ENCODE results near the gene PDE6C. TPM values are rescaled to one million over a fixed set of nuclear protein-coding genes. Genes with fewer than 3 reads are reported as not detected.

Gene PDE6C
- total and polyA plus RNA-seq, 2 of the 8 experiments (the other 6 are each of a cell fraction or from before 2014, with no cell fraction given): not detected

DNA sequence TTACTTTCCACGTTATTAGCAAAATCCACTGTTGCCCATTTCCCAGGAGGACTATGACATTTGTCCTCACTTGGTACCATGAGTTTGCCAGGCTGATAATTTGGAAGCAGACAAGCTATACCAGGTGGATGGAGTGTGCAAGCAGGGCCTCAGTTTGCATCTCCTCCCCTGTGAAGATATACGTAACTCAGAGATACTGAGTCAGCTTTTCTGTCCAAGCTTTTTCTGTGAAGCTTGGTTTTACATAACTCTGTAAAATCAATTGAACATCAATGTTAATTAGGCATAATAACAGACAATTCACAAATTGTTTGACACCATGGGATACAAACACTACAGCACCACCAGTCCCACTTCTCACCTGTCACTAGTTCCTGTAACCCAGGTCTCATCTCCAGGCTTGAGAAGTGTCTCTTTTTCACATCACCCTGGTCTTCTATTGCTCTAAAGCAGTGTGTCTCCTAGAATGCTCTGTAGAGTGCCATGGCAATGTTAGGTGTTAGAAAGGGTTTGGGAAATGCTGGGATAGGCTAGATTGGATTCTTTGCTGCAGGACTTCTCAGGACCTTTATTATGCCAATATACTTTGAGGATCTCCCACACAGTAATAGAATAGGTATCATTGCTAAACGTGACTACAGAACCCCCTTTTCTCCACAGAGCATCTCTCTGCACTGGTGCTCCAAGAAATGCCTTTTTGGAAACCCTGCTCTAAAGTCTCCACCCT, 32.2 kb upstream of the PDE6C start:
- Histone ChIP-seq H2BK20ac (ENCODE audit: low read length) (no peak overlapping the region), H3K27me3 (replicated peaks in 1 of 4; ENCODE audit: control insufficient read depth in 3 of 4, extremely low read depth in 1 of 4, insufficient read depth in 3 of 4, low read length in 3 of 4) (no peaks in the 10 kb centered on the region), H3K56ac (replicated peaks; ENCODE audit: insufficient read length, low read depth, low read length) (no peak overlapping the region), H3K4me1 (replicated peaks in 1 of 4; ENCODE audit: control insufficient read depth in 3 of 4, insufficient read depth in 4 of 4, low read length in 3 of 4) (no peaks in the 10 kb centered on the region), H3K79me2 (ENCODE audit: control insufficient read depth in 1 of 2, insufficient read depth in 2 of 2, low read length in 2 of 2) (no peaks in the 10 kb centered on the region), H2BK15ac (ENCODE audit: low read length) (no peak overlapping the region), H3K36me3 (ENCODE audit: control insufficient read depth in 2 of 4, insufficient read depth in 4 of 4, low read length in 3 of 4) (no peaks in the 10 kb centered on the region), H4K5ac (ENCODE audit: insufficient read length, low read depth, low read length) (no peak overlapping the region), H3K9me3 (ENCODE audit: insufficient read depth in 2 of 2, low read depth in 1 of 2, low read length in 1 of 2) (no peaks in the 10 kb centered on the region), H3K4me3 (ENCODE audit: extremely low read depth in 1 of 4, insufficient read depth in 2 of 4, low read depth in 3 of 4, low read length in 4 of 4) (no peak overlapping the region), H3K23me2 (ENCODE audit: low read depth, low read length) (no peaks in the 10 kb centered on the region), H2AFZ (ENCODE audit: low read length) (no peak overlapping the region), H4K20me1 (replicated peaks in 1 of 2; ENCODE audit: control insufficient read depth in 1 of 2, insufficient read depth in 2 of 2, low read length in 2 of 2) (no peaks in the 10 kb centered on the region), H3K4me2 (ENCODE audit: insufficient read depth in 1 of 2, low read depth in 2 of 2, low read length in 2 of 2) (no peak overlapping the region), H3K9ac (replicated peaks in 1 of 4; ENCODE audit: extremely low read depth in 1 of 4, low read depth in 3 of 4, low read length in 3 of 4) (no peak overlapping the region), H4K8ac (ENCODE audit: extremely low read depth, insufficient read depth, low read length) (no peak overlapping the region), H3K27ac (ENCODE audit: low read depth, low read length) (no peak overlapping the region), H2BK12ac (ENCODE audit: low read depth, low read length) (no peak overlapping the region), H2AK5ac (ENCODE audit: low read depth, low read length) (no peak overlapping the region), H2BK120ac (replicated peaks; ENCODE audit: low read depth, low read length) (no peak overlapping the region), H3K14ac (ENCODE audit: insufficient read length) (no peak overlapping the region), H3K23ac (ENCODE audit: insufficient read length) (no peak overlapping the region), H3K4ac (replicated peaks; ENCODE audit: insufficient read length, low read depth, low read length) (no peak overlapping the region), H2BK5ac (ENCODE audit: low read depth, low read length) (no peak overlapping the region), H3K79me1 (ENCODE audit: low read depth, low read length) (no peaks in the 10 kb centered on the region), H4K91ac (replicated peaks; ENCODE audit: insufficient read length, low read length) (no peak overlapping the region), H3K18ac (ENCODE audit: extremely low read depth, low read length) (no peak overlapping the region)
- WGBS, 2 experiments (ENCODE audit: extremely low coverage in 1 of 2, insufficient coverage in 1 of 2, insufficient read length in 1 of 2, insufficient replicate concordance in 2 of 2, low coverage in 1 of 2, low lambda C conversion rate in 2 of 2, missing lambda C conversion rate in 1 of 2): 80% methylated on average over 3 of the region's 3 CpGs; no CpG with 5 or more reads in 1 of the 2 experiments
- ChIA-PET CTCF (ENCODE audit: partially characterized antibody) (no interaction called here), POLR2A (ENCODE audit: partially characterized antibody) (no interaction called here)
- FAIRE-seq (no peak), DNase-seq (ENCODE audit: low read depth in 1 of 2, low spot score in 2 of 2) (no peak)
- TF ChIP-seq EGR1 (IDR thresholded peaks at IDR 0.05; ENCODE audit: borderline replicate concordance, low read depth, low read length) (no peak), POLR2AphosphoS5 (IDR thresholded peaks at IDR 0.05; ENCODE audit: low read depth, low read length) (no peak), SRF (IDR thresholded peaks at IDR 0.05; ENCODE audit: low read depth, low read length) (no peak), GABPA (IDR thresholded peaks at IDR 0.05; ENCODE audit: borderline replicate concordance, insufficient read depth, low read length) (no peak), KDM1A (IDR thresholded peaks at IDR 0.05; ENCODE audit: borderline replicate concordance, low read length) (no peak), SUZ12 (IDR thresholded peaks at IDR 0.05; ENCODE audit: low read length) (no peak), HDAC2 (IDR thresholded peaks at IDR 0.05; ENCODE audit: borderline replicate concordance in 1 of 2, low read depth in 2 of 2, low read length in 2 of 2) (no peak), NANOG (IDR thresholded peaks at IDR 0.05; ENCODE audit: insufficient read depth, low read depth, low read length, poor library complexity, severe bottlenecking) (no peak), CEBPB (IDR thresholded peaks at IDR 0.05; ENCODE audit: low read depth, low read length) (no peak)
- TF ChIP-seq, protein P1, sequence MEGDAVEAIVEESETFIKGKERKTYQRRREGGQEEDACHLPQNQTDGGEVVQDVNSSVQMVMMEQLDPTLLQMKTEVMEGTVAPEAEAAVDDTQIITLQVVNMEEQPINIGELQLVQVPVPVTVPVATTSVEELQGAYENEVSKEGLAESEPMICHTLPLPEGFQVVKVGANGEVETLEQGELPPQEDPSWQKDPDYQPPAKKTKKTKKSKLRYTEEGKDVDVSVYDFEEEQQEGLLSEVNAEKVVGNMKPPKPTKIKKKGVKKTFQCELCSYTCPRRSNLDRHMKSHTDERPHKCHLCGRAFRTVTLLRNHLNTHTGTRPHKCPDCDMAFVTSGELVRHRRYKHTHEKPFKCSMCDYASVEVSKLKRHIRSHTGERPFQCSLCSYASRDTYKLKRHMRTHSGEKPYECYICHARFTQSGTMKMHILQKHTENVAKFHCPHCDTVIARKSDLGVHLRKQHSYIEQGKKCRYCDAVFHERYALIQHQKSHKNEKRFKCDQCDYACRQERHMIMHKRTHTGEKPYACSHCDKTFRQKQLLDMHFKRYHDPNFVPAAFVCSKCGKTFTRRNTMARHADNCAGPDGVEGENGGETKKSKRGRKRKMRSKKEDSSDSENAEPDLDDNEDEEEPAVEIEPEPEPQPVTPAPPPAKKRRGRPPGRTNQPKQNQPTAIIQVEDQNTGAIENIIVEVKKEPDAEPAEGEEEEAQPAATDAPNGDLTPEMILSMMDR (IDR thresholded peaks at IDR 0.05; ENCODE audit: control extremely low read depth in 1 of 3, insufficient read depth in 1 of 3, low read depth in 1 of 3, low read length in 3 of 3): no peak

All from H1 (cell line).